SKM-1 treated with dmso at 0.1 percent for 144 hours (cell line): Measurements from ENCODE around the gene ITSN1.
"Not testable (repeated sequence)": the region's sequence is repeated elsewhere in the genome, so short reads cannot be mapped to it uniquely, and the experiment has no call there.

Experiments used
- DNase-seq: peaks from one replicate; lab custom pipeline; 2025; ENCODE audit not compliant: unreplicated experiment; lab: John Stamatoyannopoulos, UW

The ITSN1 gene

DNA sequence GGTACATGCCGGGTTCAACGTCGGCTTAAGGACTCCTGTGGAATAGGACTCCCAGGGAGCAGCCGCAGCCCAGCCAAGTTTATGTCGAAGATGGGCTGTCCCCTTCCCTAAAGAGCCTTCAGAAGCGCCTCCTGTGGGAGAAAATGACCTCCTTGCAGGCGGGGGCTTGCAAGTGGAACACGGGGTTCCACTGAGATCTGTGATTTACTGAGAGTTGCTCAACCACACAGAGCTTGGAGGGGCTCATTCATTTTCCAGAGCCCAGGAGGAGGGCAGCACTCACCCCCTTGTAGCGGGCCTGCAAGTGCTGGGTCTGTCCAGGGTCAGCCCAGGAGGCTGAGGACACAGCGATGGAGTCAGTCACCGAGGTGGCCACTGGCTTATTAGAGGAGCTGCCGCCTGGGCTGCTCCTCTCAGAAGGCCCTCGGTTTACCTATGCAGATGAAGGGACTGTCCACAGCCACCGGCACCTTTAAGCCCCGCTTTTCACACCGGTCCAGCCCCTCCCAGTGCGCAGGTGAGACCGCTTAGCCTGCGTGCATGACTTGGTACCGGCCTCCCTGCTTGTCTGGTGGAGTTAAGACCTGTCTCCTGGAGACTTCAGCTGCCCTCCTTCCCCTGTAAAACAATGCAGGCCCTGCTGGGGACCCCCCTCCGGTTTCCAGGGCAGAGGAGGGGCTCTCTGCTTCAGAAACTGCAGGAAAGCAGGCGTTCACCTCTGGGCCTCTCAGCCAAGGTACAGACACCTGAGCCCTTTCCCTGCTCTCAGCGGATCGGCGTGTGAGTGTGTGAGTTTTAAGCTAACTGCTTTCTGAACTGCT is 215.8 kb downstream of the ITSN1 start:
- no peak for DNase-seq

DNA sequence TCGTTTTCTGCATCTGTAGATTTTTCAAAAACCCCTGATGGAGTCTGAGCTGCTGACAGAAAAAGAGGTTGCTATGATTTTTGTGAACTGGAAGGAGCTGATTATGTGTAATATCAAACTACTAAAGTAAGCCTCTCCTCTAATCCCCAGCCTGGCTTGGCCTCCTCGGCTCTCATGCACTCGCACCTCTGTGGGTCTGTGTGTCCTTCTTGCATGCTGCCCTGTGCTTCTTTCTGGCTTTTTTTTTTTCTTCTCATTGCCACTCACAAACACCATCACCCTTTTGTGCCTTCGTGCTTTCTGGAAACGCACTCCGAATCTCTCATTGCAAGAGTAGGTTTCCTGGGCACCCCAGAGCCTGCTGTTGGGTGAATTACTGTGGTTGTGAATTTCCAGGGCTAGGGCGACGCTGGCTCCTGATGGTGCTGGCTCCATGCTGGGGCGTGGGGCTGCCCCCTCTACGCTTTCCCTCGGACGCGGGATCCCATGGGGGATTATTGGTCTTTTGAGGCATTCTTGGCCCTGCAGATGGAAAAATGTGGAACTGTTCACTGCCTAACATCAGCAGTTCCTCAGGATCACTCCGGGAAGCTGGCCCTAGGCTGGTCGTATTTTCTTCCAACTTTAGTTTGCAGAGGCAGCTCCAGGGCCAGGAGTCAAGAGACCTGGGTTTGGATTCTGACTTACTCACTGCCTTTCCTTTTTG is 216.5 kb downstream of the ITSN1 start:
- DNase-seq = no peak

DNA sequence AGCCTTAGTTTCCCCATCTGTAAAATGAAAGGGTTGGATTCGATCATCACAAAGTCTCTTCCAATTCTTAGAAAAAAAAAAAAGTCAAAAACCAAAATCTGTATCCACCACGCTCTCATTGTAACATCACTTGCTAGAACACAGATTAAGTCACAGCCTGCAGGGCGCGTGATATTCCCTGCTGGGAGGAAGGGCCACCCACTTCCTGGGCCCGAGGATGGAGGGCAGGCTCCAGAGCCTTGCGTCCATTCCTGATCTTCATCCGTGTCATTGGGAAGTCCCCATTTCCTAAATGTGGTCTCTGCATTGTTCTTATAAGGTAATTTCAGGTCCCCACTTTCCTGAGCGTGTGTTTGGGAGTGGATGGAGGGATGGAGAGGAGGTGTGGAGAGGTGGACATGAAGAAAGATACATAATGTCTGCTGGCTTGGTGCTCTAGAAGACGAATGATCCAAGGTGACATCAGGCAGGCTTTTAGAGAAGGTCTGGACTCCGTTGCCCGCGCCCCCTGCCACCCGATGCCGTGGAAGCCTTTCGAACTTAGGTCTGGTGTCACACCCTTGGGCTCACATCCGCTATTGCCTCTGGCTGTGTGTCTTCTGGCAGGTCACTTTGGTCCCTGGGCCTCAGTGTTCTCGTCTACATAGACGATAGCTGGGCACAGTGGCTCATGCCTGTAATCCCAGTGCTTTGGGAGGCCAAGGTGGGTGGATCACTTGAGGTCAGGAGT is 217.2 kb downstream of the ITSN1 start:
- no peak for DNase-seq

GRCh38 chr21:33860332-33860879 is 218.1 kb downstream of the ITSN1 start:
- no peak for DNase-seq

- DNase-seq = no peak
These were observed 218.8 kb downstream of the ITSN1 start for GRCh38 chr21:33861125-33861524.

- DNase-seq = not testable (repeated sequence)
These were observed 220.9 kb downstream of the ITSN1 start for GRCh38 chr21:33863191-33863590.

DNA sequence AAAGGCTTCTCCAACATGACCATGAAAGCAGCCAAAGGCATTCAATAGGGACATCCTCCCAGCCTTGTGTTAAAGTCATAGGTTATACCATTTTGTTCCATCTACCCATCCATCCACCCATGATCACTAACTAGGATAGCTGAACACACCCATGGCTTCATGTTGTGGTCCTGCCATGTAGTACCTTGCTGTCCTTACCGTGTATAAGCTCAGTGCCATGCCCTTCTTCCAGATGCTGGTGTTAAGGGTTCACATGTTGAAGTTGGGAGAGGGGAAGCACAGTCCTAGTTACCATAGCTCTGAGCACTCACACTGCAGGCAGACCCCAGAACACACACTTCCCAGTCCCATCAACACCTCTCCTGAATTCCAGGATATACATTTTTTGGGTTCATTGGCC is 221.8 kb downstream of the ITSN1 start:
- no peak for DNase-seq

DNA sequence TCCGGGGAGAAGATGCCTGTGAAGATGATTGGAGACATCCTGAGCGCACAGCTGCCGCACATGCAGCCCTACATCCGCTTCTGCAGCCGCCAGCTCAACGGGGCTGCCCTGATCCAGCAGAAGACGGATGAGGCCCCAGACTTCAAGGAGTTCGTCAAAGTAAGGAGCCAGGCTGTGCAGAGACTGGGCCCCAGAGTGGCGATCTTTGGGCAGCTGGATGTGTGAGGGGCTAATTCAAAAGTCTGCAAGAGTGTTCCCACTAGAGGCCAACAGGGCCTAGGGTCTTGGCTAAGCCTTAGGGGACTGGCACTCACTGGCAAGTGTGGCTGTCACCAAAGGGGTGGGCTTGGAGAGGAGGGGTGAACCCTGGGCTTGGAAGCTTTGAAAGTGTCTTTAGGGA is 222.9 kb downstream of the ITSN1 start:
- no peak for DNase-seq

DNA sequence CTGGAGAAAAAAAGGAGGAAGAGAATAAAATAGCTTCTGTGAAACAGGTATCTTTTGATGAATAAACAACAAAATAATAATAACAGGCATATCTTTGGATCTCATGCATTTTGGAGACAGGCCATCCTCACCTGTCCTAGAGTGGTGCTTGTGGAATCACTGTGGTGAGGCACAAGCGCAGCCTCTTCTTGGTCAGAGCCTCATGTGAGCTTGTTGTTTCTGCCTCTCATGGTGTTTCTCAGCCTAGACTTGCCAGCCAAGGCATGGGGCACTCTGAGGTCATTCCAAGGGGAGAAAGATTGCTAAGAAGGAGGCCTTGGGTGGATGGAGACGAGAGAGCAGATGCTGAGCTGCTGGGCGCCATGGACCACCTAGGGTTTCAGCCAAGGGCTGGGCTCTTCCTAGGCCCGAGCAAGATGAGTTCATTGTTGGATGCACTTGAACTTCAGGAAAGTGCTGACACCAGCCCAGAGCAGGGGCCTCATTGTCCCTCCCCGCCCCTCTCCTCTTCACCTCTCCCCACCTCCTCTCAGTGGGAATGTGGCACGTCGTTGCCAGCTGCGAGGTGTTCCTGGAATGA is 223.8 kb downstream of the ITSN1 start:
- DNase-seq = no peak

DNA sequence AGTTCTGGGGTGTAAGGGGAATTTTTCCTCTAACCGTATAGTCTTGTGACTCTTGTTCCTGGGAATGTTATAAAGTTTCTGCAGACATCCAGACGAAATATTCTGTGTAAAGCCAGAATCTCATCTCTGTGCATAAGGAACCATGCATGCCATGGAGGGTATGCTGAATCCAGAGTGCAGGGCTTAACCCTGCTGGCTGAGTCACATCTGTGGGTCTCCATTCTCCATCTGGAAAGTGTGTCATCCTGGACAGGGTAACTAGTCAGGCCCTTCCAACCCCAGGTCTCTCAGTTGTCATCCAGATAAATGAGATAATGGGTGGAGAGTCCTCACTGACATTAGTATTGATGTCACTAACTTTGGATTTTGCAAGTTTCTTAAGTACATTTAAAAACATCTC is 224.5 kb downstream of the ITSN1 start:
- no peak for DNase-seq

- DNase-seq = not testable (repeated sequence)
These were observed 225.6 kb downstream of the ITSN1 start for GRCh38 chr21:33867868-33868267.

DNA sequence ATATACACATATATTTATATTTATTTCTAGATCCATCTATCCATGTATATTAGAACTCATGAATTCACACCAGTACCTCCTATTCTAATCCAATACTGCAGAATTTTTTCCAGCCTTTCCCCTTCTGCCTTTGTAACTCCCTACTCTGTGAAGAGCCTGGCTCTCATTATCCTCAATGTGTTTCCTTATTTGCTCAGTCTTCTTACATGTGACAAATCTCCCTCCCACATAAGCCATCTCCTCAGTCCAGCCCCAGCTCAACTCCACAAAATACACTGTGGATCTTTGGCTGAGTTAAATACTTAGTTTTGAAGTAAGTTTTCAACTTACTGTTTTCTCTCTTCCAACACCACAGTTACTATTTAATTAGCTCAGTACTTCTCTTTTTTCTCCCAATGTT is 227.6 kb downstream of the ITSN1 start:
- DNase-seq = no peak

DNA sequence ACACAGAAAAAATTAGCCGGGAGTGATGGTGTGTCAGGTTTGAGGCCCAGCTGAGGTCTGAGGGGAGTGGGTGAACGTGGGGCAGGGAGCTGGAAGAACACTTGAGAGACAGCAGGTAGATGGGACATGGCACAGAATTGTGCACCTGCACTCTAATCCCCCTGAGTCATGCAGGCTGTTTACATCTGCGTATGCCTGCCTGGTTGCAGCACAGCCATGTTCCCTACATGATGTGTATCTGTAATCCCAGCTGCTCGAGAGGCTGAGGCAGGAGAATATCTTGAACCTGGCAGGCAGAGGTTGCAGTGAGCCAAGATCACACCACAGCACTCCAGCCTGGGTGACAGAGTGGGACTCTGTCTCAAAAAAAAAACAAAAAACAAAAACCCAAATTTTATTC is 228.5 kb downstream of the ITSN1 start:
- DNase-seq = no peak

DNA sequence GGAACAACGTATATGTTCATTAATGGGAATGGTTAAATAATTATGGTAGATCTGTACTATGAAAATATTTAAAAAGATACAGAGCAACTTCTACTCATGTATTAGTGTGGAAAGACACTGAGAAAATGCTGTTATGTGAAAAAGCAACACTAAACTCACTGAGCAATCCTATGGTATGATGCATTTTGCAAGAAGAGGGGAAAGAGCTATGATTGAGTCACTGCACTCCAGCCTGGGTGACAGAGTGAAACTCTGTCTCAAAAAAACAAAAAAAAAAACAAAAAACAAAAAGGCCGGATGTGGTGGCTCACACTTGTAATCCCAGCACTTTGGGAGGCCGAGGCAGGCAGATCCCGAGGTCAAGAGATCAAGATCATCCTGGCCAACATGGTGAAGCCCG is 228.9 kb downstream of the ITSN1 start:
- no peak for DNase-seq

- DNase-seq = no peak
These were observed 230.7 kb downstream of the ITSN1 start for GRCh38 chr21:33872881-33873515.

DNA sequence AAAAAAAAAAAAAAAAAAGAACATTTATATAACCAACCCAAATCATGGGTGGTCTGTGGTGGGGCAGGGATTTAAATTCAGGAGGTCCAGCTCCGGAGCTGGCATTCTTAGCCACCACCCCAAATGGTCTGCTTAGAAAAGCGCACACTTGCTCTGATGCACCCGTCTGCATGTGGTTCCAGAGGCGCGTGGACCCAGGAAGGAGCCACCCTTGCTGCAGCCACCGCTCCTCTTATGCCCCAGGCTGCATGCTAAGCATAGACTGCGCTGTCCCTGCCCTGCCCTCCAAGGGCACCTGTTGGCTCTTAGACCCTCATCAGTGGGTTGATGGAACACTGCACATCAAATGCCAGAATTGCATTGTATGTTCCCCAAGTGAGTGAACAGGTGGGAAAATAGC is 231.9 kb downstream of the ITSN1 start:
- no peak for DNase-seq

GRCh38 chr21:33875026-33875695 is 232.9 kb downstream of the ITSN1 start:
- DNase-seq = no peak

GRCh38 chr21:33878824-33879223 is 236.5 kb downstream of the ITSN1 start:
- DNase-seq = no peak

DNA sequence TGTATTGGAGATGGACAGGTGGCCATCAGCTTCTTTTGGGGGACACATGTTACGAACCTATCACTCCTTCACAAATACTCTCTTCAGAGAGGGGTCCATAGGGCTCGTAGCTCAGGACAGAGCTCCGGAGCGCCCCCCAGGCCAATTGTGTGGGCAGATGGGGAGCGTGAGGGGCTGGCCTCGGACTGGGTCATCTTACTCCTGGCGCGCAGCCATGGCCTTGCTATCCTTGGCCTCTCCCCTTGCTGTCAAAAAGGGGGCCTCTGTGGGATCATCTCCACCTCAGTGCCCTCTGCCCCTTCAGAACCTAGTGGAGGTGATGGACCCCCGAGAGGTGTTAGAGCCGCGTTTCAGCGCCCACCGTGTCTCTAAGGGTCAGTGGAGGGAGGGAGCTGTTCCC is 238.3 kb downstream of the ITSN1 start:
- no peak for DNase-seq
